HK-2 (cell line): ENCODE measurements around the gene SPON1.
"Not testable (repeated sequence)": the region's sequence is repeated elsewhere in the genome, so short reads cannot be mapped to it uniquely, and the experiment has no call there.

Source experiments
- DNase-seq: peaks from one replicate; pipeline ENCODE4 v3.0.0-alpha.2; 2018; ENCODE audit not compliant: unreplicated experiment

The SPON1 gene

GRCh38 chr11:14242733-14243132, 280.2 kb downstream of the SPON1 start:
- no peak for DNase-seq

GRCh38 chr11:14244926-14245325, 282.4 kb downstream of the SPON1 start:
- no peak for DNase-seq

DNA sequence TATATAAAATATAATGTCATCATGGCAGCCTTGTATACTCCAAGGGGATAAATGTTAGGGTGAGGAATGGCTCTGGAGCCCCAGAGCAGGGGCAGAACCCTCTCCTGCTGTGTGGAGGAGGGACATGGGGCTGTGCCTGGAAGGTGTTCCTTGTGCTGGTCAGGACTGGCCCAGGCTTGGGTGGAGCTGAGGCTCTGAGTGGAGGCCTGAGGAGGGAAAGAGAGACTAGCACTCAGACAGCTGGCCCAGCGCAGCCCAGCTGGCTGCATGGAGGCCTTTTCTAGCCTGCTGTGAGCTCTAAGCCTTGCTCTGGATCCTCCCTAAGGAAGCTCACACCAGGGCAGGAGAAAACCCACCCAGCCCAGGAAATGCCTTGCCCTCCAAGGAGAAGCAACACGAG, 282.9 kb downstream of the SPON1 start:
- DNase-seq = no peak

GRCh38 chr11:14248580-14248981, 286.1 kb downstream of the SPON1 start:
- DNase-seq = no peak

GRCh38 chr11:14249121-14249963, 286.8 kb downstream of the SPON1 start:
- no peak for DNase-seq

DNA sequence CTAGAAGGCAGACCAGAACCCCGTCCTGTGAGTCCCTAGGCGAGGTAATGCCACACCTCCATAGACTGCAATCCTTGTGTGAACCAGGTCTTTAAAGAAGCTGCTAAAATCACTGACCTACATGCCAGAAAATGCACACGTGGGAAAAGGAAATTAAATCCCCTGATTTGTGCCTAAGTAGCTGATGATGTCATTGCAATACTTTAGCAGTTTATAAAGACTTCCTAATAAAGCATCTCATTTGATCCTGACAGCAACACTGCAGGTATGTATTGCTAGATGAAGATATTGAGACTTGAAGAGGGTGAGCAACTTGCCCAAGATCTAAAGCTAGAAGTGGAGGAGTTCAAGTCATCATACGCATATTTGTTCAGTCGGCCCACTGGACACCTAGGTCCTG, 289.2 kb downstream of the SPON1 start:
- DNase-seq = no peak

- not testable (repeated sequence) for DNase-seq
These were observed 290.0 kb downstream of the SPON1 start for GRCh38 chr11:14252501-14252900.

GRCh38 chr11:14253421-14253820, 290.9 kb downstream of the SPON1 start:
- no peak for DNase-seq

DNA sequence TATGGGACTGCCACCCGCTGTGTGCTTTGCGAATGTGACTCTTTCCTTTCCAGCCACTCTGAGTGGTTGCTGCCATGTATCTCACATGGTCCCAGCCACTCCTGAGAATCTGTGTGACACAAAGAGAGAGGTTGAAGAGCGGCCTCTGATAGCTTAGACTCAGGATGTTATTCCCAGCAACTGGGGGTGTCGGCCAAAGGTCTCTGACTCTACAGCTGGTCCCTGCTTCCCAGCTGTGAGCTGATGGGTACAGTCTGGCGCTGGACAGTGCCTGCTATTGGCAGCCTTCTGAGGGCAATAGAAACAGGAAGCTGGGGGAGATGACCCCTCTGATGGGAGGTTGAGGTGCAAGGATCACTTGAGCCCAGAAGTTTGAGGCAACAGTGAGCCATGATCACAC, 291.3 kb downstream of the SPON1 start:
- no peak for DNase-seq

- no peak for DNase-seq
These were observed 292.2 kb downstream of the SPON1 start for GRCh38 chr11:14254533-14255237.

- no peak for DNase-seq
These were observed 292.7 kb downstream of the SPON1 start for GRCh38 chr11:14255238-14255534.

- DNase-seq = no peak
These were observed 295.9 kb downstream of the SPON1 start for GRCh38 chr11:14258221-14258935.

DNA sequence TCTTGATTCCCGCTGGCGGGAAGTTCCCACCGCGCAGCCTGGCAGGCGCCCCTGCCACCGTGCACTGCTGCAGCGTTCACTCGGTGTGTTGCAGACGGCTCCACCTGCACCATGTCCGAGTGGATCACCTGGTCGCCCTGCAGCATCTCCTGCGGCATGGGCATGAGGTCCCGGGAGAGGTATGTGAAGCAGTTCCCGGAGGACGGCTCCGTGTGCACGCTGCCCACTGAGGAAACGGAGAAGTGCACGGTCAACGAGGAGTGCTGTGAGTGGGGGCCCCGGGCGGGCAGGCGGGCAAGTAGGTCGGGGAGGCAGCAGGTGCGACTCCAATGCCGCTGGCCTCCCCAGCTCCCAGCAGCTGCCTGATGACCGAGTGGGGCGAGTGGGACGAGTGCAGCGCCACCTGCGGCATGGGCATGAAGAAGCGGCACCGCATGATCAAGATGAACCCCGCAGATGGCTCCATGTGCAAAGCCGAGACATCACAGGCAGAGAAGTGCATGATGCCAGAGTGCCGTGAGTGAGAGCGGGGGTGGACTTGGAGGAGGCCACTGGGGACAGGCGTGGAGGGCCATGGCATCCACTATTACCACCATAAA, 296.8 kb downstream of the SPON1 start:
- no peak for DNase-seq

DNA sequence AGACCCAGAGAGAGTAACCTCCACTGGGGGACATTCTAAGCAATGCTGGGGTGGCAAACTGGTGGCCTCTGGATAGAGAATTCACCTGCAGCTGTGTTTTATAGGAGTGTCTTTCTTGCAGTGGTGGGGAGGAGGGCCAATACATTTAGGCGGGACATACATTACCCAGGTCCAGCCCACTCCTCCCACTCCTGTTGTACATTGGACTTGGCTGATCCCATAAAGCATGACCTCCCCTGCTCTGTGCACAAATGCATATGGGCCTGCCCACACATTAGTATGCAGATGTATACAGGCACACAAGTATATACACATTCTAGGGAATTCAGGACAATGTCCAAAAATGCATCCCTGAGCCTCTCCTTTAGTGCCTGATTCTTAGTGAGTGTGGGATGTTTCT, 297.4 kb downstream of the SPON1 start:
- DNase-seq = no peak

- no peak for DNase-seq
These were observed 298.5 kb downstream of the SPON1 start for GRCh38 chr11:14261066-14261465.

DNA sequence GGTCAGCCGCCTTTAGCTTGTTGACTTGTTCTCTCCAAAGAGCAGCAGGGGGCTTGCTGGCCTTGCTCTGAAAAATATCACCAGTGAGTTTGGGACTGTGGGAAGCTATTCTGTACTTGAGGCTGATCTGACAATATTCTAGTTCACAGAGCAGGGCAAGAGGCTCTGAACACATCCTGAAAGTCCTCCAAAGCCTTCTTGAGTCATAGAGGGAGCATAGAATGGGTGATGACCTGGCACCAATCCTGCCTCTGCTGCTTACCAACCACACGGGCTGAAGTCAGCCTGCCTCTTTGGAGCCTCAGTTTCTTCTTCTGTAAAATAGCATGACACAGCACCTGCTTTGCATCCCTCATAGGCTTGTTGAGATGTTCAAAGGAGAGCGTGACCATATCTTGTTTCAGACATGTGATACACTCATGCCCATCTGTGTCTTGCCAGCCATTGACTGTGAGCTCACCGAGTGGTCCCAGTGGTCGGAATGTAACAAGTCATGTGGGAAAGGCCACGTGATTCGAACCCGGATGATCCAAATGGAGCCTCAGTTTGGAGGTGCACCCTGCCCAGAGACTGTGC, 299.8 kb downstream of the SPON1 start:
- DNase-seq = no peak

DNA sequence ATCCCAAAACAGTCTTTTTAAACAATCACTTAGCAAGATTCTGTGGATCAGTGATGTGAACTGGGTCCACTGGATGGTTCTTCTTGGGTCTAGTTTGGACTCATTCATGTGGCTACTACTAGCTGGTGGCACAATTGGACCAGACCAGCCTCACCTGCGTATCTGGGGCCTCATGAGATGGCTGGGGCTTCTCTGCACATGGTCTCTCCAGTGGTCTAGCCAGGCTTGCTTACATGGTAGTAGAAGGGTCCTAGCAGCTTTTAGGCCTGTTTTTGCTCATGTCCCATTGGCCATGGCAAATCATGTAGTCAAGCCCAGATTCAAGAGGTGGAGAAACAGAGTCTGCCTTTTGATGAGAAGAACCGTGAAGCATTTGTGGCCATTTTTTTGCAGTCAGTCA, 302.4 kb downstream of the SPON1 start:
- DNase-seq = no peak

GRCh38 chr11:14266622-14267021, 304.1 kb downstream of the SPON1 start:
- DNase-seq = no peak

- no peak for DNase-seq
These were observed 305.5 kb downstream of the SPON1 start for GRCh38 chr11:14267861-14268635.

- no peak for DNase-seq
These were observed 307.4 kb downstream of the SPON1 start for GRCh38 chr11:14269692-14270573.
